ENCODE measurements around the gene LRRC27.

LRRC27 gene

GRCh38 chr10:132307823-132308586, 24.0 kb upstream of the LRRC27 start, which contains the start of gene STK32C:
TSS of gene STK32C (minus strand) at chr10:132307950. CDS start at chr10:132307833, 117 bp downstream.
- H2BK5ac ChIP-seq (ENCODE audit: low read depth, low read length, poor library complexity, severe bottlenecking), result no peak within 1 kb of the TSS
- peak within 1 kb of the TSS; percentile 64 for H2BK120ac ChIP-seq (ENCODE audit: low read depth, low read length)
- H3K27ac ChIP-seq (ENCODE audit: low read length, poor library complexity, severe bottlenecking), result no peak within 1 kb of the TSS
- DNase-seq, result peak; percentile 88
- H4K8ac ChIP-seq (ENCODE audit: low read length), result peak within 1 kb of the TSS; percentile 70
- H3K18ac ChIP-seq (ENCODE audit: low read depth in 1 of 2, low read length in 2 of 2), result peak within 1 kb of the TSS; percentile 58 to 79
- peak within 1 kb of the TSS in 1 of 2 experiments; percentile 62 for H3K14ac ChIP-seq (ENCODE audit: low read length in 2 of 2)
- peaks cover 0 to 3% of the 10 kb centered on the region in 2 experiments for H3K36me3 ChIP-seq (ENCODE audit: control insufficient read depth in 1 of 2, insufficient read depth in 2 of 2, low read depth in 1 of 2, low read length in 2 of 2)
- H4K91ac ChIP-seq (ENCODE audit: low read length), result peak within 1 kb of the TSS; percentile 53
- H3K4me1 ChIP-seq (ENCODE audit: control insufficient read depth, insufficient read depth, low read depth, low read length), result peaks cover 15% of the 10 kb centered on the region
- peak within 1 kb of the TSS; percentile 81 for H2BK15ac ChIP-seq (ENCODE audit: low read depth, poor library complexity, severe bottlenecking)
- peak within 1 kb of the TSS in 1 of 2 experiments; percentile 13 for H3K4ac ChIP-seq (ENCODE audit: low read depth in 1 of 2, low read length in 2 of 2)
- H3K27me3 ChIP-seq (ENCODE audit: control insufficient read depth in 1 of 2, insufficient read depth in 1 of 2, low read length in 2 of 2), result peaks cover 0 to 22% of the 10 kb centered on the region in 2 experiments
- H2AFZ ChIP-seq (ENCODE audit: low read depth, low read length), result peak within 1 kb of the TSS; percentile 87
- no peak within 1 kb of the TSS for H3K23ac ChIP-seq (ENCODE audit: low read length in 2 of 2)
- peak within 1 kb of the TSS; percentile 78 to 85 for H3K4me3 ChIP-seq (ENCODE audit: insufficient read depth in 1 of 2, low read depth in 1 of 2, low read length in 2 of 2)
- H2AK5ac ChIP-seq (ENCODE audit: low read length, severe bottlenecking), result no peak within 1 kb of the TSS
- H2BK12ac ChIP-seq (ENCODE audit: low read length in 2 of 2), result peak within 1 kb of the TSS in 1 of 2 experiments; percentile 55
- peak within 1 kb of the TSS; percentile 98 for H3K4me2 ChIP-seq (ENCODE audit: low read length, poor library complexity, severe bottlenecking)
- peak within 1 kb of the TSS; percentile 83 for H3K9ac ChIP-seq (ENCODE audit: low read length)
- 0% methylated on average over 52 of the region's 84 CpGs for WGBS
- H3K79me1 ChIP-seq (replicated peaks; ENCODE audit: low read length, poor library complexity, severe bottlenecking), result peaks cover 14% of the 10 kb centered on the region
- H3K9me3 ChIP-seq (ENCODE audit: control insufficient read depth, low read length), result no peaks in the 10 kb centered on the region

GRCh38 chr10:132308587-132309470, 23.2 kb upstream of the LRRC27 start:
- H3K27me3 ChIP-seq (ENCODE audit: control insufficient read depth in 1 of 2, insufficient read depth in 1 of 2, low read length in 2 of 2), result peaks cover 0 to 18% of the 10 kb centered on the region in 2 experiments
- peak overlapping the region; percentile 98 for H3K4me2 ChIP-seq (ENCODE audit: low read length, poor library complexity, severe bottlenecking)
- no peak overlapping the region for H2AK5ac ChIP-seq (ENCODE audit: low read length, severe bottlenecking)
- DNase-seq, result no peak
- WGBS, result 18% methylated on average over 54 of the region's 61 CpGs
- peak overlapping the region in 1 of 2 experiments; percentile 13 for H3K4ac ChIP-seq (ENCODE audit: low read depth in 1 of 2, low read length in 2 of 2)
- peak overlapping the region; percentile 53 for H4K91ac ChIP-seq (ENCODE audit: low read length)
- H3K4me3 ChIP-seq (ENCODE audit: insufficient read depth in 1 of 2, low read depth in 1 of 2, low read length in 2 of 2), result peak overlapping the region; percentile 78 to 85
- peak overlapping the region; percentile 64 for H2BK120ac ChIP-seq (ENCODE audit: low read depth, low read length)
- no peak overlapping the region for H2BK5ac ChIP-seq (ENCODE audit: low read depth, low read length, poor library complexity, severe bottlenecking)
- peak overlapping the region in 1 of 2 experiments; percentile 55 for H2BK12ac ChIP-seq (ENCODE audit: low read length in 2 of 2)
- H3K9me3 ChIP-seq (ENCODE audit: control insufficient read depth, low read length), result no peaks in the 10 kb centered on the region
- H4K8ac ChIP-seq (ENCODE audit: low read length), result peak overlapping the region; percentile 70
- H3K36me3 ChIP-seq (ENCODE audit: control insufficient read depth in 1 of 2, insufficient read depth in 2 of 2, low read depth in 1 of 2, low read length in 2 of 2), result peaks cover 0 to 3% of the 10 kb centered on the region in 2 experiments
- peak overlapping the region in 1 of 2 experiments; percentile 28 for H3K23ac ChIP-seq (ENCODE audit: low read length in 2 of 2)
- peak overlapping the region in 1 of 2 experiments; percentile 36 for H3K14ac ChIP-seq (ENCODE audit: low read length in 2 of 2)
- peaks cover 13% of the 10 kb centered on the region for H3K79me1 ChIP-seq (replicated peaks; ENCODE audit: low read length, poor library complexity, severe bottlenecking)
- H2BK15ac ChIP-seq (ENCODE audit: low read depth, poor library complexity, severe bottlenecking), result no peak overlapping the region
- no peak overlapping the region for H3K27ac ChIP-seq (ENCODE audit: low read length, poor library complexity, severe bottlenecking)
- peak overlapping the region; percentile 83 for H3K9ac ChIP-seq (ENCODE audit: low read length)
- H2AFZ ChIP-seq (ENCODE audit: low read depth, low read length), result peak overlapping the region; percentile 57
- H3K18ac ChIP-seq (ENCODE audit: low read depth in 1 of 2, low read length in 2 of 2), result peak overlapping the region; percentile 38 to 58
- H3K4me1 ChIP-seq (ENCODE audit: control insufficient read depth, insufficient read depth, low read depth, low read length), result peaks cover 15% of the 10 kb centered on the region

DNA sequence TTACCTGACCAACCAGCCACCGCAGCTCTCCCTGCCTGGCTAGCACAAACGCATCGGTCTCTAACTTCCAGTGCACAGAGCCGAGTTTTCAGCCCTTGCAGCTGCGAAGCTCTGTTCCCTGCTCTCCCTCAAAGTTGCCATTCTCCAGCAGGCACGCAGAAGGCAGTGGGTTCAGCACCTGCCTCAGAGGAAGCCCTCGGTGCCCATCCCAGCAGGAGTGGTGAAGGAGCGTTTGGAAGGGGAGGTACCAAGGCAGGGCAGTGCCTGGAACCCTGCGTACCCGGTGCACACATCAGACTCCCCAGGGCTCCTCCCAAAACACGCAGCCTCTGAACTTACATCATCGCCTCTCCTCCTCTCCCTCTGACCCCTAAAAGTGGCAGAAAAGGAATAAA, 22.5 kb upstream of the LRRC27 start:
- Histone ChIP-seq H3K9ac (ENCODE audit: low read length) (no peak overlapping the region), H3K23ac (ENCODE audit: low read length in 2 of 2) (peak overlapping the region in 1 of 2 experiments; percentile 28)

More for the DNA sequence above, 22.5 kb upstream of the LRRC27 start:
- WGBS, result 92% methylated on average over 8 of the region's 12 CpGs
- DNase-seq, result no peak
- Histone ChIP-seq H2BK120ac (ENCODE audit: low read depth, low read length) (no peak overlapping the region), H3K36me3 (ENCODE audit: control insufficient read depth in 1 of 2, insufficient read depth in 2 of 2, low read depth in 1 of 2, low read length in 2 of 2) (peaks cover 0 to 3% of the 10 kb centered on the region in 2 experiments), H2AK5ac (ENCODE audit: low read length, severe bottlenecking) (no peak overlapping the region), H3K4ac (ENCODE audit: low read depth in 1 of 2, low read length in 2 of 2) (no peak overlapping the region), H3K27ac (ENCODE audit: low read length, poor library complexity, severe bottlenecking) (no peak overlapping the region), H3K4me2 (ENCODE audit: low read length, poor library complexity, severe bottlenecking) (no peak overlapping the region), H4K8ac (ENCODE audit: low read length) (no peak overlapping the region), H3K4me1 (ENCODE audit: control insufficient read depth, insufficient read depth, low read depth, low read length) (peaks cover 15% of the 10 kb centered on the region), H3K9me3 (ENCODE audit: control insufficient read depth, low read length) (peaks cover 4% of the 10 kb centered on the region), H3K27me3 (ENCODE audit: control insufficient read depth in 1 of 2, insufficient read depth in 1 of 2, low read length in 2 of 2) (peaks cover 0 to 17% of the 10 kb centered on the region in 2 experiments), H2AFZ (ENCODE audit: low read depth, low read length) (no peak overlapping the region), H3K14ac (ENCODE audit: low read length in 2 of 2) (no peak overlapping the region), H4K91ac (ENCODE audit: low read length) (no peak overlapping the region), H3K79me1 (replicated peaks; ENCODE audit: low read length, poor library complexity, severe bottlenecking) (peaks cover 11% of the 10 kb centered on the region), H2BK15ac (ENCODE audit: low read depth, poor library complexity, severe bottlenecking) (no peak overlapping the region), H2BK12ac (ENCODE audit: low read length in 2 of 2) (no peak overlapping the region), H3K18ac (ENCODE audit: low read depth in 1 of 2, low read length in 2 of 2) (no peak overlapping the region), H3K4me3 (ENCODE audit: insufficient read depth in 1 of 2, low read depth in 1 of 2, low read length in 2 of 2) (no peak overlapping the region), H2BK5ac (ENCODE audit: low read depth, low read length, poor library complexity, severe bottlenecking) (no peak overlapping the region)

All from mesenchymal stem cell (in vitro differentiated cells and primary cell).